HCT116 (cell line): ENCODE data around the gene CDC14B. TPM values are rescaled to one million over a fixed set of nuclear protein-coding genes. Genes with fewer than 3 reads are reported as not detected.

ENCODE experiments used
- ATAC-seq: fragments of 200-7000 bp; cut with Tn5 transposase; 2 replicates; pipeline ENCODE4 v1.9.1; 2020; ENCODE audit warnings: mild to moderate bottlenecking, moderate library complexity
- BruUV-seq: library from RNA; stranded (reverse); fragments of 400-500 nt; replicated peaks from 2 replicates; lab custom pipeline; 2021; lab: Mats Ljungman, UMichigan
- CTCF ChIA-PET: fragments of 300-600 bp; sonication (Branson Sonifier 250); formaldehyde crosslinking; loops from one replicate; lab custom pipeline; 2021; ENCODE audit warnings: antibody characterized with exemption; lab: Charles Lee
- POLR2A ChIA-PET: fragments of 300-600, 350-600 bp; sonication (Branson Sonifier 250); formaldehyde crosslinking; loops from one replicate; lab custom pipeline; 2021; ENCODE audit warnings: antibody characterized with exemption; lab: Charles Lee
- RAD21 ChIA-PET, 2 experiments: fragments of 300-600 bp; sonication (Branson Sonifier 250); formaldehyde crosslinking; loops; one replicate each; lab custom pipeline; 2023; ENCODE audit warnings: low total read pairs in 2 of 2; ENCODE audit not compliant: uncharacterized antibody in 2 of 2, unreplicated experiment in 2 of 2, low non-redundant PET in 1 of 2; lab: Charles Lee
- DNase-seq: peaks from one replicate; pipeline ENCODE4 v3.0.0-alpha.2; 2010; ENCODE audit warnings: low read depth, low spot score
- H2AFZ ChIP-seq: fragments of 200-600 bp; shearing (Covaris generic), sonication (generic); 2 replicates; pipeline ENCODE4 v1.6.1; 2017; ENCODE audit warnings: low read depth, mixed run types, mixed read lengths, antibody characterized with exemption, low read length; ENCODE audit not compliant: poor library complexity, severe bottlenecking
- H3K27ac ChIP-seq: 2 replicates; pipeline ENCODE4 v1.5.1; 2012; ENCODE audit warnings: low read depth, low read length
- H3K27me3 ChIP-seq: fragments of 200-600 bp; sonication (generic); 2 replicates; pipeline ENCODE4 v1.6.1; 2016; ENCODE audit warnings: mixed run types, low read length, mixed read lengths; ENCODE audit not compliant: insufficient read depth
- H3K36me3 ChIP-seq, 2 experiments: fragments of 200-500 bp in 1 of 2; fragments of 200-600 bp in 1 of 2; sonication (Bioruptor generic) in 1 of 2; sonication (generic) in 1 of 2; 2 replicates each; pipeline versions ENCODE4 v1.5.1 to v1.6.1; 2014 to 2016; ENCODE audit warnings: low read length in 2 of 2, inconsistent platforms in 1 of 2, mixed read lengths in 1 of 2, mixed run types in 1 of 2; ENCODE audit not compliant: insufficient read depth in 2 of 2, control insufficient read depth in 1 of 2
- H3K4me1 ChIP-seq, 2 experiments: fragments of 200-600 bp in 1 of 2; sonication (generic) in 1 of 2; 2 replicates each; pipeline versions ENCODE4 v1.5.1 to v1.6.1; 2012 to 2017; ENCODE audit warnings: low read length in 2 of 2, inconsistent platforms in 1 of 2, mild to moderate bottlenecking in 1 of 2, mixed read lengths in 1 of 2, mixed run types in 1 of 2, moderate library complexity in 1 of 2; ENCODE audit not compliant: insufficient read depth in 2 of 2, control insufficient read depth in 1 of 2
- H3K4me2 ChIP-seq: fragments of 200-600 bp; sonication (generic); 2 replicates; pipeline ENCODE4 v1.6.1; 2017; ENCODE audit warnings: mixed run types, low read length, mixed read lengths
- H3K4me3 ChIP-seq, 2 experiments: fragments of 200-600 bp in 1 of 2; sonication (generic) in 1 of 2; replicated peaks in 1 of 2; 2 replicates each; pipeline ENCODE4 v1.5.1; 2011 to 2016; ENCODE audit warnings: low read length in 2 of 2, control low read depth in 1 of 2, low read depth in 1 of 2, mild to moderate bottlenecking in 1 of 2, mixed read lengths in 1 of 2, mixed run types in 1 of 2
- H3K79me2 ChIP-seq: fragments of 200-600 bp; sonication (generic); 2 replicates; pipeline ENCODE4 v1.6.1; 2017; ENCODE audit warnings: mild to moderate bottlenecking, mixed run types, low read length, moderate library complexity, mixed read lengths; ENCODE audit not compliant: insufficient read depth
- H3K9ac ChIP-seq: fragments of 200-600 bp; sonication (generic); 2 replicates; pipeline ENCODE4 v1.6.1; 2016; ENCODE audit warnings: low read length, mixed read lengths
- H3K9me2 ChIP-seq: fragments of 200-600 bp; sonication (generic), shearing (Covaris generic); 2 replicates; pipeline ENCODE4 v1.6.1; 2017; ENCODE audit warnings: mixed run types, mild to moderate bottlenecking, moderate library complexity; ENCODE audit not compliant: insufficient read depth
- H3K9me3 ChIP-seq, 2 experiments: fragments of 200-500 bp in 1 of 2; fragments of 200-600 bp in 1 of 2; sonication (Bioruptor generic) in 1 of 2; sonication (generic) in 1 of 2; 2 replicates each; pipeline ENCODE4 v1.6.1; 2014 to 2017; ENCODE audit warnings: low read length in 2 of 2, mixed read lengths in 2 of 2, inconsistent platforms in 1 of 2, low read depth in 1 of 2, mild to moderate bottlenecking in 1 of 2, mixed run types in 1 of 2, moderate library complexity in 1 of 2; ENCODE audit not compliant: control insufficient read depth in 1 of 2, insufficient read depth in 1 of 2
- H4K20me1 ChIP-seq: fragments of 200-600 bp; sonication (generic), shearing (Covaris generic); 2 replicates; pipeline ENCODE4 v1.6.1; 2017; ENCODE audit warnings: mixed run types, mild to moderate bottlenecking, moderate library complexity; ENCODE audit not compliant: insufficient read depth
- ATF3 ChIP-seq: IDR thresholded peaks from 2 replicates; pipeline ENCODE4 v1.6.1; 2012
- CBX3 ChIP-seq: IDR thresholded peaks from 2 replicates; pipeline ENCODE4 v1.6.1; 2012; ENCODE audit warnings: low read depth
- CTCF ChIP-seq, 3 experiments: fragments of 200-600 bp in 1 of 3; sonication (generic) in 1 of 3; IDR thresholded peaks in 2 of 3; conservative IDR thresholded peaks in 1 of 3; 2 replicates each; pipeline ENCODE4 v1.5.1; 2012 to 2017; ENCODE audit warnings: low read depth in 2 of 3, low read length in 2 of 3, antibody characterized with exemption in 1 of 3, borderline replicate concordance in 1 of 3, control low read depth in 1 of 3, mild to moderate bottlenecking in 1 of 3, mixed read lengths in 1 of 3, mixed run types in 1 of 3, moderate library complexity in 1 of 3; ENCODE audit not compliant: insufficient read depth in 1 of 3
- EGR1 ChIP-seq: IDR thresholded peaks from 2 replicates; pipeline ENCODE4 v1.6.1; 2012; ENCODE audit warnings: low read depth
- EZH2phosphoT487 ChIP-seq: fragments of 200-600 bp; IDR thresholded peaks from 2 replicates; pipeline ENCODE4 v1.6.1; 2018; ENCODE audit warnings: antibody characterized with exemption, borderline replicate concordance
- FOSL1 ChIP-seq: IDR thresholded peaks from 2 replicates; pipeline ENCODE4 v1.6.1; 2012; ENCODE audit warnings: low read depth
- JUND ChIP-seq: IDR thresholded peaks from 2 replicates; pipeline ENCODE4 v1.6.1; 2012
- POLR2A ChIP-seq: IDR thresholded peaks from 2 replicates; pipeline ENCODE4 v1.7.0; 2011; ENCODE audit warnings: borderline replicate concordance; ENCODE audit not compliant: insufficient read depth, insufficient read length; ENCODE audit errors: extremely low read depth
- POLR2AphosphoS5 ChIP-seq: IDR thresholded peaks from 2 replicates; pipeline ENCODE4 v1.6.1; 2011; ENCODE audit warnings: mild to moderate bottlenecking, low read depth, low read length, moderate library complexity
- REST ChIP-seq: IDR thresholded peaks from 2 replicates; pipeline ENCODE4 v1.6.1; 2012; ENCODE audit warnings: low read depth
- SIN3A ChIP-seq: IDR thresholded peaks from 2 replicates; pipeline ENCODE4 v1.6.1; 2012; ENCODE audit warnings: low read depth
- SP1 ChIP-seq: IDR thresholded peaks from 2 replicates; pipeline ENCODE4 v1.6.1; 2012; ENCODE audit warnings: low read depth
- YY1 ChIP-seq: IDR thresholded peaks from 2 replicates; pipeline ENCODE4 v1.6.1; 2011; ENCODE audit warnings: low read length, low read depth, moderate library complexity, mild to moderate bottlenecking; ENCODE audit not compliant: insufficient replicate concordance; ENCODE audit errors: extremely low read depth
- ZBTB33 ChIP-seq: IDR thresholded peaks from 2 replicates; pipeline ENCODE4 v1.6.1; 2011; ENCODE audit warnings: mild to moderate bottlenecking, low read length, moderate library complexity; ENCODE audit not compliant: insufficient replicate concordance; ENCODE audit errors: extremely low read depth
- ZFX ChIP-seq: fragments of 450-650 bp; IDR thresholded peaks from 2 replicates; pipeline ENCODE4 v1.6.1; 2017
- ZNF274 ChIP-seq: fragments of 200-500 bp; sonication (Bioruptor generic); IDR thresholded peaks from 2 replicates; pipeline ENCODE4 v1.6.1; 2014; ENCODE audit warnings: mild to moderate bottlenecking, low read depth, low read length, inconsistent platforms
- intact Hi-C: fragments of 100-400 bp; cut with micrococcal nuclease; formaldehyde crosslinking; loops from 2 replicates; pipeline ENCODE4 v1.10.0; 2022
- total RNA-seq: library from RNA; stranded (reverse); gene quantifications from one replicate; pipeline ENCODE4 v1.2.1, GENCODE V29; 2021; ENCODE audit not compliant: unreplicated experiment

Gene CDC14B
- total RNA-seq, 1 experiment from 2014 or later, result 21.6 TPM

GRCh38 chr9:96499257-96499656 lies 120.4 kb downstream of the CDC14B start:
- no peaks in the 10 kb centered on the region for H3K9me2 ChIP-seq
- no peak overlapping the region for H3K27ac ChIP-seq
- intact Hi-C loops, result no loop called here
- DNase-seq, result no peak
- no TSS peak for BruUV-seq
- no peaks in the 10 kb centered on the region for H3K4me1 ChIP-seq
- no peak overlapping the region for H3K9ac ChIP-seq
- POLR2A ChIA-PET, result no interaction called here
- CTCF ChIA-PET, result no interaction called here
- no peak overlapping the region for H3K4me2 ChIP-seq
- no peak for TF ChIP-seq POLR2A
- TF ChIP-seq CBX3, result no peak
- no peak for TF ChIP-seq REST
- TF ChIP-seq ZNF274, result no peak
- no peak for TF ChIP-seq EGR1
- TF ChIP-seq POLR2AphosphoS5, result no peak
- TF ChIP-seq SP1, result no peak
- no peak for TF ChIP-seq JUND
- no peak for TF ChIP-seq ATF3
- TF ChIP-seq ZBTB33, result no peak
- TF ChIP-seq EZH2phosphoT487, result no peak
- no peak for TF ChIP-seq SIN3A
- TF ChIP-seq FOSL1, result no peak
- no peak for TF ChIP-seq ZFX
- TF ChIP-seq CTCF (IDR thresholded peaks at IDR 0.05 in 2 of 3, conservative IDR thresholded peaks at IDR 0.05 in 1 of 3; ENCODE audit: borderline replicate concordance in 1 of 3, insufficient read depth in 1 of 3, low read depth in 2 of 3, low read length in 2 of 3), result no peak
- TF ChIP-seq YY1, result no peak
- RAD21 ChIA-PET, result no interaction called here
- H3K36me3 ChIP-seq, result no peaks in the 10 kb centered on the region
- H3K9me3 ChIP-seq, result no peaks in the 10 kb centered on the region
- H3K79me2 ChIP-seq, result no peaks in the 10 kb centered on the region
- no peaks in the 10 kb centered on the region for H3K27me3 ChIP-seq
- no peak for ATAC-seq
- H4K20me1 ChIP-seq, result no peaks in the 10 kb centered on the region
- no peak overlapping the region for H2AFZ ChIP-seq
- H3K4me3 ChIP-seq, result no peak overlapping the region
